Measurements from ENCODE around the gene IGF2.

IGF2 gene

GRCh38 chr11:2108675-2109491, 30.3 kb downstream of the IGF2 start:
- no peaks in the 10 kb centered on the region for H4K20me1 ChIP-seq (ENCODE audit: insufficient read depth, low read length)
- H3K9me3 ChIP-seq (ENCODE audit: low read length), result no peaks in the 10 kb centered on the region
- no peaks in the 10 kb centered on the region for H3K4me1 ChIP-seq (ENCODE audit: insufficient read depth, low read length, severe bottlenecking)
- no peak overlapping the region for H3K4me3 ChIP-seq (ENCODE audit: low read depth, low read length, poor library complexity, severe bottlenecking)
- H3K27me3 ChIP-seq (ENCODE audit: insufficient read depth, low read length), result peaks cover 7% of the 10 kb centered on the region; the same call in 1 of the 2 replicates
- no peaks in the 10 kb centered on the region for H3K9me2 ChIP-seq (ENCODE audit: low read depth, low read length)
- no peak for TF ChIP-seq CTCF (IDR thresholded peaks at IDR 0.05; ENCODE audit: low read length)
- no peak for TF ChIP-seq EZH2 (IDR thresholded peaks at IDR 0.05; ENCODE audit: borderline replicate concordance, low read length)
- H3F3A ChIP-seq (ENCODE audit: insufficient read depth, low read length), result no peaks in the 10 kb centered on the region
- no peak overlapping the region for H3K9ac ChIP-seq (ENCODE audit: low read length)
- H3K79me2 ChIP-seq (ENCODE audit: insufficient read depth, low read length), result no peaks in the 10 kb centered on the region
- no peak overlapping the region for H3K27ac ChIP-seq (ENCODE audit: low read depth, low read length, poor library complexity, severe bottlenecking)
- no peak overlapping the region for H3K4me2 ChIP-seq (ENCODE audit: low read length)
- H2AFZ ChIP-seq (ENCODE audit: low read length), result no peak overlapping the region
- H3K36me3 ChIP-seq (ENCODE audit: insufficient read depth, low read length), result no peaks in the 10 kb centered on the region

DNA sequence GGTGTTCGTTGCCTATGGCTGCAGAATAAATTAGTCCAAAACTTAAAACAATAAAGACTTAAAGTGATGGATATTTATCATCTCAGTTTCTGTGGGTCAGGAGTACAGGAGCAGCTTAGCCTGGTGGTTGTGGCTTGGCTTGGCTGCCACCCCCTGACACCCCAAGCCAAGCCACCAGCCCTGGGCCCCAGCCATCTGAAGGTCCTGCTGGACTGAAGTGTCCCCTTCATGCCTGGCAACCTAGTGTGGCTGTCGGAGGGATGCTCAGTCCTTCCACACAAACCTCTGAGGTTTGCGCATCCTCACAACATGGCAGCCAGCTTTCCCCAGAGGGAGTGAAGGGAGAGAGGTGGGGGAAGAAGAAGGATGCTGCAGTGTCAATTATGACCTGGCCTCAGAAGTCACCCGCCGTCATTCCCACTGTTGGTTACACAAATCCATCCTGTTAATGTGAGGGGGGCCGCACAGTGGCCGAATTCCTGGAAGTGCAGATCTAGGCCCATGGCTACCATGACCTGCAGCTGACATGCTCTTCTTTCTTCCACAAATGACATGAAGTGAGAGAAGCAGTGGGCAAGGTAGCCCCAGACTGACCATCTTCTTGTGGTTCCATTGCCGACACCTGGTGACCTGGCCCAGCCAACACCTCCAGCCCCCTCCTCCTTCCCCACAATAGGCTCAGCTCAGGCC, 31.1 kb downstream of the IGF2 start:
- Histone ChIP-seq H3K9ac (ENCODE audit: low read length) (no peak overlapping the region), H3K79me2 (ENCODE audit: insufficient read depth, low read length) (no peaks in the 10 kb centered on the region), H3K36me3 (ENCODE audit: insufficient read depth, low read length) (no peaks in the 10 kb centered on the region), H3K9me3 (ENCODE audit: low read length) (no peaks in the 10 kb centered on the region), H3K4me2 (ENCODE audit: low read length) (no peak overlapping the region), H3K9me2 (ENCODE audit: low read depth, low read length) (no peaks in the 10 kb centered on the region), H2AFZ (ENCODE audit: low read length) (no peak overlapping the region), H3K27me3 (ENCODE audit: insufficient read depth, low read length) (peaks cover 7% of the 10 kb centered on the region; the same call in 1 of the 2 replicates), H4K20me1 (ENCODE audit: insufficient read depth, low read length) (no peaks in the 10 kb centered on the region), H3K4me3 (ENCODE audit: low read depth, low read length, poor library complexity, severe bottlenecking) (no peak overlapping the region), H3F3A (ENCODE audit: insufficient read depth, low read length) (no peaks in the 10 kb centered on the region), H3K27ac (ENCODE audit: low read depth, low read length, poor library complexity, severe bottlenecking) (no peak overlapping the region), H3K4me1 (ENCODE audit: insufficient read depth, low read length, severe bottlenecking) (no peaks in the 10 kb centered on the region)
- no peak for TF ChIP-seq CTCF (IDR thresholded peaks at IDR 0.05; ENCODE audit: low read length)
- TF ChIP-seq EZH2 (IDR thresholded peaks at IDR 0.05; ENCODE audit: borderline replicate concordance, low read length), result no peak

GRCh38 chr11:2107521-2107920, 31.7 kb downstream of the IGF2 start:
- no peaks in the 10 kb centered on the region for H3K4me1 ChIP-seq (ENCODE audit: insufficient read depth, low read length, severe bottlenecking)
- H3K27ac ChIP-seq (ENCODE audit: low read depth, low read length, poor library complexity, severe bottlenecking), result no peak overlapping the region
- no peaks in the 10 kb centered on the region for H3K9me3 ChIP-seq (ENCODE audit: low read length)
- no peaks in the 10 kb centered on the region for H3F3A ChIP-seq (ENCODE audit: insufficient read depth, low read length)
- H4K20me1 ChIP-seq (ENCODE audit: insufficient read depth, low read length), result no peaks in the 10 kb centered on the region
- no peak overlapping the region for H3K4me2 ChIP-seq (ENCODE audit: low read length)
- no peak overlapping the region for H3K4me3 ChIP-seq (ENCODE audit: low read depth, low read length, poor library complexity, severe bottlenecking)
- no peak for TF ChIP-seq EZH2 (IDR thresholded peaks at IDR 0.05; ENCODE audit: borderline replicate concordance, low read length)
- no peak for TF ChIP-seq CTCF (IDR thresholded peaks at IDR 0.05; ENCODE audit: low read length)
- no peak overlapping the region for H2AFZ ChIP-seq (ENCODE audit: low read length)
- H3K79me2 ChIP-seq (ENCODE audit: insufficient read depth, low read length), result no peaks in the 10 kb centered on the region
- H3K9me2 ChIP-seq (ENCODE audit: low read depth, low read length), result no peaks in the 10 kb centered on the region
- H3K27me3 ChIP-seq (ENCODE audit: insufficient read depth, low read length), result peaks cover 7% of the 10 kb centered on the region; the same call in 1 of the 2 replicates
- H3K36me3 ChIP-seq (ENCODE audit: insufficient read depth, low read length), result no peaks in the 10 kb centered on the region
- H3K9ac ChIP-seq (ENCODE audit: low read length), result no peak overlapping the region

Data from OCI-LY1 (cell line).